Activated naive CD4-positive, alpha-beta T cell treated with anti-CD3 and anti-CD28 coated beads, Interleukin-2, amount 10 ng/mL, durations not matched to agents 7 days and 5 days (primary cell): ENCODE measurements around the gene UBL4B.

ENCODE experiments used
- CTCF ChIA-PET: fragments of 350-600 bp; sonication (Branson Sonifier 250); formaldehyde crosslinking; loops from one replicate; lab custom pipeline; 2021; ENCODE audit warnings: antibody characterized with exemption; lab: Charles Lee
- DNase-seq: peaks from one replicate; pipeline ENCODE4 v3.0.0-alpha.2; 2020
- H3K27ac Mint-ChIP-seq: one replicate; pipeline ENCODE4 v1.8.0; 2021; ENCODE audit warnings: mild to moderate bottlenecking, moderate library complexity, mixed read lengths
- H3K27me3 Mint-ChIP-seq: one replicate; pipeline ENCODE4 v1.8.0; 2021; ENCODE audit warnings: mild to moderate bottlenecking, mixed read lengths
- H3K36me3 Mint-ChIP-seq: one replicate; pipeline ENCODE4 v1.8.0; 2021; ENCODE audit warnings: mixed read lengths
- H3K4me1 Mint-ChIP-seq: one replicate; pipeline ENCODE4 v1.8.0; 2021; ENCODE audit warnings: mixed read lengths
- H3K4me3 Mint-ChIP-seq: one replicate; pipeline ENCODE4 v1.8.0; 2021; ENCODE audit warnings: mild to moderate bottlenecking, moderate library complexity, mixed read lengths
- H3K9me3 Mint-ChIP-seq: one replicate; pipeline ENCODE4 v1.8.0; 2021; ENCODE audit warnings: mixed read lengths

The UBL4B gene

GRCh38 chr1:110113551-110113950 is 1.3 kb downstream of the UBL4B start:
- H3K4me1 Mint-ChIP-seq: no peaks in the 10 kb centered on the region
- H3K27ac Mint-ChIP-seq: no peak overlapping the region
- no peak for DNase-seq
- no peaks in the 10 kb centered on the region for H3K9me3 Mint-ChIP-seq
- peaks cover 73% of the 10 kb centered on the region for H3K27me3 Mint-ChIP-seq
- no peak overlapping the region for H3K4me3 Mint-ChIP-seq
- CTCF ChIA-PET: interaction anchor here (1.3 to 2.0 kb wide), 4 partner anchors 10 to 26 kb away, joined by 3 to 12 read pairs (median 5); no protein-coding TSS in a partner anchor
- H3K36me3 Mint-ChIP-seq: no peaks in the 10 kb centered on the region

GRCh38 chr1:110114173-110114572 is 1.9 kb downstream of the UBL4B start:
- H3K4me1 Mint-ChIP-seq: no peaks in the 10 kb centered on the region

GRCh38 chr1:110114784-110115183 is 2.5 kb downstream of the UBL4B start:
- no peak overlapping the region for H3K27ac Mint-ChIP-seq
- no peaks in the 10 kb centered on the region for H3K9me3 Mint-ChIP-seq
- no peak for DNase-seq
- no peaks in the 10 kb centered on the region for H3K36me3 Mint-ChIP-seq
- H3K4me3 Mint-ChIP-seq: no peak overlapping the region
- peaks cover 64% of the 10 kb centered on the region for H3K27me3 Mint-ChIP-seq
- CTCF ChIA-PET: interaction anchor here (1.0 to 1.8 kb wide), 4 partner anchors 9 to 61 kb away, joined by 3 to 8 read pairs (median 6); no protein-coding TSS in a partner anchor
- no peaks in the 10 kb centered on the region for H3K4me1 Mint-ChIP-seq

More at GRCh38 chr1:110114173-110114572, 1.9 kb downstream of the UBL4B start:
- Mint-ChIP-seq H3K36me3 (no peaks in the 10 kb centered on the region), H3K4me3 (no peak overlapping the region), H3K27ac (no peak overlapping the region), H3K27me3 (peaks cover 69% of the 10 kb centered on the region), H3K9me3 (no peaks in the 10 kb centered on the region)
- CTCF ChIA-PET: interaction anchor here (1.3 to 1.8 kb wide), 3 partner anchors 9 to 60 kb away, joined by 4 to 8 read pairs (median 7); no protein-coding TSS in a partner anchor
- no peak for DNase-seq

GRCh38 chr1:110118636-110119396 is 6.6 kb downstream of the UBL4B start:
- no peak for DNase-seq
- peaks cover 51% of the 10 kb centered on the region for H3K27me3 Mint-ChIP-seq
- CTCF ChIA-PET: interaction anchor here (1.3 kb wide), 1 partner anchor 13 kb away, joined by 4 read pairs; no protein-coding TSS in a partner anchor

GRCh38 chr1:110119843-110120242 is 7.6 kb downstream of the UBL4B start:
- peaks cover 10% of the 10 kb centered on the region for H3K9me3 Mint-ChIP-seq
- peak; percentile 8 for DNase-seq
- CTCF ChIA-PET: no interaction called here
- H3K36me3 Mint-ChIP-seq: peaks cover 3% of the 10 kb centered on the region
- H3K27me3 Mint-ChIP-seq: peaks cover 41% of the 10 kb centered on the region
- H3K4me1 Mint-ChIP-seq: no peaks in the 10 kb centered on the region
- no peak overlapping the region for H3K27ac Mint-ChIP-seq
- H3K4me3 Mint-ChIP-seq: no peak overlapping the region

More at GRCh38 chr1:110118636-110119396, 6.6 kb downstream of the UBL4B start:
- Mint-ChIP-seq H3K27ac (no peak overlapping the region), H3K36me3 (peaks cover 3% of the 10 kb centered on the region), H3K9me3 (peaks cover 8% of the 10 kb centered on the region), H3K4me1 (no peaks in the 10 kb centered on the region), H3K4me3 (no peak overlapping the region)

- H3K9me3 Mint-ChIP-seq: peaks cover 10% of the 10 kb centered on the region
- H3K27ac Mint-ChIP-seq: peak overlapping the region; percentile 46
- no peaks in the 10 kb centered on the region for H3K4me1 Mint-ChIP-seq
- no peak overlapping the region for H3K4me3 Mint-ChIP-seq
- peak; percentile 1 for DNase-seq
- peaks cover 3% of the 10 kb centered on the region for H3K36me3 Mint-ChIP-seq
- H3K27me3 Mint-ChIP-seq: peaks cover 30% of the 10 kb centered on the region
- CTCF ChIA-PET: no interaction called here
These were observed 8.8 kb downstream of the UBL4B start for GRCh38 chr1:110120960-110121561.

- H3K27me3 Mint-ChIP-seq: peaks cover 26% of the 10 kb centered on the region
- no peaks in the 10 kb centered on the region for H3K4me1 Mint-ChIP-seq
- no peak overlapping the region for H3K4me3 Mint-ChIP-seq
- no peak overlapping the region for H3K27ac Mint-ChIP-seq
- CTCF ChIA-PET: interaction anchor here (1.7 kb wide), 1 partner anchor 35 kb away, joined by 6 read pairs; no protein-coding TSS in a partner anchor
- peaks cover 10% of the 10 kb centered on the region for H3K9me3 Mint-ChIP-seq
- peaks cover 3% of the 10 kb centered on the region for H3K36me3 Mint-ChIP-seq
- DNase-seq: no peak
These were observed 11.0 kb downstream of the UBL4B start for GRCh38 chr1:110123224-110123623.

- peaks cover 4% of the 10 kb centered on the region for H3K9me3 Mint-ChIP-seq
- H3K36me3 Mint-ChIP-seq: no peaks in the 10 kb centered on the region
- no peak overlapping the region for H3K4me3 Mint-ChIP-seq
- CTCF ChIA-PET: interaction anchor here (1.5 kb wide), 1 partner anchor 9 kb away, joined by 4 read pairs; no protein-coding TSS in a partner anchor
- DNase-seq: peak; percentile 5
- H3K27me3 Mint-ChIP-seq: peaks cover 45% of the 10 kb centered on the region
- H3K27ac Mint-ChIP-seq: no peak overlapping the region
- no peaks in the 10 kb centered on the region for H3K4me1 Mint-ChIP-seq
These were observed 13.6 kb downstream of the UBL4B start for GRCh38 chr1:110125810-110126209.

- CTCF ChIA-PET: interaction anchor here (1.0 kb wide), 1 partner anchor 330 kb away, joined by 3 read pairs; no protein-coding TSS in a partner anchor
- DNase-seq: peak; percentile 21
- Mint-ChIP-seq H3K27me3 (peaks cover 55% of the 10 kb centered on the region), H3K36me3 (no peaks in the 10 kb centered on the region), H3K27ac (no peak overlapping the region), H3K9me3 (no peaks in the 10 kb centered on the region), H3K4me1 (no peaks in the 10 kb centered on the region), H3K4me3 (no peak overlapping the region)
These were observed 17.9 kb downstream of the UBL4B start for GRCh38 chr1:110130113-110130591.

- H3K9me3 Mint-ChIP-seq: no peaks in the 10 kb centered on the region
- no peak overlapping the region for H3K27ac Mint-ChIP-seq
- no peak overlapping the region for H3K4me3 Mint-ChIP-seq
- H3K27me3 Mint-ChIP-seq: peaks cover 62% of the 10 kb centered on the region
- CTCF ChIA-PET: no interaction called here
- no peaks in the 10 kb centered on the region for H3K36me3 Mint-ChIP-seq
- H3K4me1 Mint-ChIP-seq: no peaks in the 10 kb centered on the region
- peak; percentile 5 for DNase-seq
These were observed 18.7 kb downstream of the UBL4B start for GRCh38 chr1:110130989-110131388.

- Mint-ChIP-seq H3K27ac (no peak overlapping the region), H3K27me3 (peaks cover 74% of the 10 kb centered on the region), H3K36me3 (no peaks in the 10 kb centered on the region), H3K4me1 (peaks cover 12% of the 10 kb centered on the region), H3K9me3 (no peaks in the 10 kb centered on the region), H3K4me3 (no peak overlapping the region)
- CTCF ChIA-PET: interaction anchor here (0.6 to 1.0 kb wide), 2 partner anchors 314 to 364 kb away, joined by 3 read pairs; no protein-coding TSS in a partner anchor
- peak; percentile 0 for DNase-seq
These were observed 20.4 kb downstream of the UBL4B start for GRCh38 chr1:110132682-110133081.

- DNase-seq: peak; percentile 6
- H3K9me3 Mint-ChIP-seq: no peaks in the 10 kb centered on the region
- CTCF ChIA-PET: no interaction called here
- H3K4me3 Mint-ChIP-seq: no peak overlapping the region
- peaks cover 71% of the 10 kb centered on the region for H3K27me3 Mint-ChIP-seq
- no peaks in the 10 kb centered on the region for H3K36me3 Mint-ChIP-seq
- peaks cover 13% of the 10 kb centered on the region for H3K4me1 Mint-ChIP-seq
- H3K27ac Mint-ChIP-seq: no peak overlapping the region
These were observed 21.2 kb downstream of the UBL4B start for GRCh38 chr1:110133436-110133835.

GRCh38 chr1:110134050-110134595 is 21.9 kb downstream of the UBL4B start:
- Mint-ChIP-seq H3K36me3 (no peaks in the 10 kb centered on the region), H3K27me3 (peaks cover 67% of the 10 kb centered on the region), H3K4me3 (no peak overlapping the region), H3K9me3 (no peaks in the 10 kb centered on the region), H3K4me1 (peaks cover 13% of the 10 kb centered on the region), H3K27ac (no peak overlapping the region)
- DNase-seq: peak; percentile 0
- CTCF ChIA-PET: interaction anchor here (0.9 kb wide), 1 partner anchor 17 kb away, joined by 3 read pairs; no protein-coding TSS in a partner anchor

- CTCF ChIA-PET: interaction anchor here (0.9 to 1.8 kb wide), 3 partner anchors 19 to 75 kb away, joined by 3 read pairs; no protein-coding TSS in a partner anchor
These were observed 23.0 kb downstream of the UBL4B start for GRCh38 chr1:110135246-110135645.

More at GRCh38 chr1:110135246-110135645, 23.0 kb downstream of the UBL4B start:
- Mint-ChIP-seq H3K27me3 (peaks cover 64% of the 10 kb centered on the region), H3K4me1 (peaks cover 13% of the 10 kb centered on the region), H3K4me3 (no peak overlapping the region), H3K27ac (no peak overlapping the region), H3K36me3 (no peaks in the 10 kb centered on the region), H3K9me3 (no peaks in the 10 kb centered on the region)
- DNase-seq: no peak
